Fibroblast of mammary gland (primary cell): ENCODE data around the gene RASSF4.

ENCODE experiments used
- DNase-seq: peaks from one replicate; pipeline ENCODE4 v3.0.0-alpha.2; 2010; ENCODE audit warnings: low read depth
- H3K4me3 ChIP-seq: 2 replicates; pipeline ENCODE4 v1.5.1; 2011; ENCODE audit warnings: low read depth, mild to moderate bottlenecking, low read length, moderate library complexity; ENCODE audit not compliant: control insufficient read depth
- CTCF ChIP-seq: conservative IDR thresholded peaks from 2 replicates; pipeline ENCODE4 v1.5.1; 2011; ENCODE audit warnings: low read depth, low read length, inconsistent platforms; ENCODE audit not compliant: control insufficient read depth, insufficient read depth

The RASSF4 gene

GRCh38 chr10:44959247-44960087, at the start of gene RASSF4:
TSS of gene RASSF4 (plus strand) at chr10:44959802. CDS start at chr10:44970203, 10,401 bp downstream.
- no peak for TF ChIP-seq CTCF

GRCh38 chr10:44909910-44910309, 49.7 kb upstream of the RASSF4 start:
- H3K4me3 ChIP-seq: no peak overlapping the region
- DNase-seq: no peak
- no peak for TF ChIP-seq CTCF

More at GRCh38 chr10:44959247-44960087, at the start of gene RASSF4:
- peak within 1 kb of the TSS; percentile 64 for H3K4me3 ChIP-seq
- peak; percentile 61 for DNase-seq

GRCh38 chr10:44910602-44911001, 49.0 kb upstream of the RASSF4 start:
- no peak overlapping the region for H3K4me3 ChIP-seq
- no peak for DNase-seq
- TF ChIP-seq CTCF: no peak

GRCh38 chr10:44911081-44911540, 48.5 kb upstream of the RASSF4 start, which contains the start of gene TMEM72:
TSS of gene TMEM72 (plus strand) at chr10:44911337. CDS start at chr10:44911513, 176 bp downstream.
- DNase-seq: no peak
- H3K4me3 ChIP-seq: no peak within 1 kb of the TSS
- no peak for TF ChIP-seq CTCF

- no peak overlapping the region for H3K4me3 ChIP-seq
- DNase-seq: no peak
- no peak for TF ChIP-seq CTCF
Observed at GRCh38 chr10:44911951-44912350, 47.7 kb upstream of the RASSF4 start.

GRCh38 chr10:44913350-44914081, 46.1 kb upstream of the RASSF4 start:
- no peak for DNase-seq
- TF ChIP-seq CTCF: no peak
- H3K4me3 ChIP-seq: no peak overlapping the region
